Measurements from ENCODE around the gene CCDC158. TPM values are rescaled to one million over a fixed set of nuclear protein-coding genes. Genes with fewer than 3 reads are reported as not detected.

The CCDC158 gene
- total and polyA plus RNA-seq, 2 donors (not counting 1 experiment from before 2014, with no cell fraction given): not detected

- Histone ChIP-seq H3K4me3 (ENCODE audit: control extremely low read depth in 1 of 5, extremely low read depth in 1 of 5, insufficient read depth in 1 of 5, low read depth in 2 of 5, low read length in 4 of 5) (no peak overlapping the region), H3K9ac (ENCODE audit: low read length) (no peak overlapping the region), H3K4me2 (replicated peaks; ENCODE audit: low read depth, low read length, poor library complexity, severe bottlenecking) (no peak overlapping the region), H4K20me1 (ENCODE audit: control insufficient read depth, insufficient read depth, low read length, poor library complexity, severe bottlenecking) (no peaks in the 10 kb centered on the region), H2AFZ (ENCODE audit: insufficient read depth, low read depth, low read length, poor library complexity, severe bottlenecking) (no peak overlapping the region), H3K36me3 (replicated peaks in 1 of 2; ENCODE audit: control extremely low read depth in 1 of 2, control insufficient read depth in 1 of 2, extremely low read depth in 1 of 2, insufficient read depth in 2 of 2, low read length in 1 of 2) (no peaks in the 10 kb centered on the region), H3K4me1 (ENCODE audit: control insufficient read depth in 2 of 2, insufficient read depth in 2 of 2, low read length in 2 of 2) (peaks cover 1% of the 10 kb centered on the region in 2 donors), H3K27me3 (replicated peaks in 1 of 4; ENCODE audit: control extremely low read depth in 1 of 4, control insufficient read depth in 3 of 4, insufficient read depth in 4 of 4, low read length in 3 of 4) (peaks cover 0 to 8% (median under 1%) of the 10 kb centered on the region in 4 experiments), H3K27ac (ENCODE audit: low read length in 2 of 2) (no peak overlapping the region), H3K9me3 (ENCODE audit: control extremely low read depth in 1 of 3, control insufficient read depth in 2 of 3, insufficient read depth in 1 of 3, low read length in 2 of 3) (peaks cover 0 to 17% (median 8%) of the 10 kb centered on the region in 3 donors), H3K79me2 (ENCODE audit: control insufficient read depth, insufficient read depth, low read length) (no peaks in the 10 kb centered on the region)
- Mint-ChIP-seq H3K9me3 (ENCODE audit: insufficient read depth) (peaks cover 11% of the 10 kb centered on the region), H3K4me1 (peaks cover 4% of the 10 kb centered on the region), H3K27ac (no peak overlapping the region), H3K27me3 (peaks cover 21% of the 10 kb centered on the region), H3K4me3 (no peak overlapping the region)
- CTCF ChIA-PET: no interaction called here
- TF ChIP-seq EZH2 (IDR thresholded peaks at IDR 0.05; ENCODE audit: borderline replicate concordance, insufficient read depth, low read depth, low read length, poor library complexity, severe bottlenecking) (no peak), CTCF (IDR thresholded peaks at IDR 0.05) (no peak)
- 73% methylated on average over 3 of the region's 4 CpGs for WGBS (ENCODE audit: insufficient coverage)
- ATAC-seq (ENCODE audit: low read depth): no peak
- intact Hi-C loops (cut with micrococcal nuclease): no loop called here
- POLR2A ChIA-PET: no interaction called here
- no peak for DNase-seq
Measured at GRCh38 chr4:76300012-76300411, 120.9 kb downstream of the CCDC158 start.

- no peaks in the 10 kb centered on the region for H3K79me2 ChIP-seq (ENCODE audit: control insufficient read depth, insufficient read depth, low read length)
- H3K27me3 ChIP-seq (replicated peaks in 1 of 4; ENCODE audit: control extremely low read depth in 1 of 4, control insufficient read depth in 3 of 4, insufficient read depth in 4 of 4, low read length in 3 of 4): no peaks in the 10 kb centered on the region
- H3K4me3 ChIP-seq (ENCODE audit: control extremely low read depth in 1 of 5, extremely low read depth in 1 of 5, insufficient read depth in 1 of 5, low read depth in 2 of 5, low read length in 4 of 5): no peak overlapping the region
- intact Hi-C loops (cut with micrococcal nuclease): no loop called here
- H3K4me3 Mint-ChIP-seq: no peak overlapping the region
- ChIA-PET POLR2A (no interaction called here), CTCF (no interaction called here)
- no peaks in the 10 kb centered on the region for H3K4me1 ChIP-seq (ENCODE audit: control insufficient read depth in 2 of 2, insufficient read depth in 2 of 2, low read length in 2 of 2)
- H3K9me3 Mint-ChIP-seq (ENCODE audit: insufficient read depth): peaks cover 11% of the 10 kb centered on the region
- H3K27ac Mint-ChIP-seq: no peak overlapping the region
- H3K9me3 ChIP-seq (ENCODE audit: control extremely low read depth in 1 of 3, control insufficient read depth in 2 of 3, insufficient read depth in 1 of 3, low read length in 2 of 3): peaks cover 0 to 17% (median 8%) of the 10 kb centered on the region in 3 donors
- no peaks in the 10 kb centered on the region for H3K4me1 Mint-ChIP-seq
- DNase-seq (no peak), ATAC-seq (ENCODE audit: low read depth) (no peak)
- H3K27me3 Mint-ChIP-seq: peaks cover 28% of the 10 kb centered on the region
- no peak overlapping the region for H3K9ac ChIP-seq (ENCODE audit: low read length)
- H2AFZ ChIP-seq (ENCODE audit: insufficient read depth, low read depth, low read length, poor library complexity, severe bottlenecking): no peak overlapping the region
- H4K20me1 ChIP-seq (ENCODE audit: control insufficient read depth, insufficient read depth, low read length, poor library complexity, severe bottlenecking): no peaks in the 10 kb centered on the region
- TF ChIP-seq CTCF (IDR thresholded peaks at IDR 0.05) (no peak), EZH2 (IDR thresholded peaks at IDR 0.05; ENCODE audit: borderline replicate concordance, insufficient read depth, low read depth, low read length, poor library complexity, severe bottlenecking) (no peak)
- H3K4me2 ChIP-seq (replicated peaks; ENCODE audit: low read depth, low read length, poor library complexity, severe bottlenecking): no peak overlapping the region
- H3K27ac ChIP-seq (ENCODE audit: low read length in 2 of 2): no peak overlapping the region
- no peaks in the 10 kb centered on the region for H3K36me3 ChIP-seq (replicated peaks in 1 of 2; ENCODE audit: control extremely low read depth in 1 of 2, control insufficient read depth in 1 of 2, extremely low read depth in 1 of 2, insufficient read depth in 2 of 2, low read length in 1 of 2)
Measured at GRCh38 chr4:76298227-76298626, 122.7 kb downstream of the CCDC158 start.

Measured in B cell (primary cell).